Right ventricle myocardium superior (tissue), 1 donor: ENCODE data around the gene PPP2R2B. TPM values are rescaled to one million over a fixed set of nuclear protein-coding genes. Genes with fewer than 3 reads are reported as not detected.

Experiments
- ATAC-seq: fragments of 200-7000 bp; cut with Tn5 transposase; one replicate; pipeline ENCODE4 v1.9.1; 2020; ENCODE audit warnings: mild to moderate bottlenecking; ENCODE audit not compliant: poor library complexity
- DNase-seq: peaks from one replicate; pipeline ENCODE4 v3.0.0-alpha.2; 2020
- intact Hi-C: fragments of 100-400 bp; cut with DNase I; formaldehyde crosslinking; loops from one replicate; pipeline ENCODE4 v1.11.2; 2022
- total RNA-seq: library from RNA; stranded (reverse); fragmentation: NEBNext Ultra II Directional; extraction: Animal tissue kit (Norgen Biotek cat#: 25700); gene quantifications from one replicate; pipeline ENCODE4 v1.2.1, GENCODE V29; 2021
- donor health status: DM: no; HTN: yes; CAD: no; lungs with severe emphysema.

Gene PPP2R2B
- total RNA-seq, 1 donor from 2014 or later, result 0.19 TPM

DNA sequence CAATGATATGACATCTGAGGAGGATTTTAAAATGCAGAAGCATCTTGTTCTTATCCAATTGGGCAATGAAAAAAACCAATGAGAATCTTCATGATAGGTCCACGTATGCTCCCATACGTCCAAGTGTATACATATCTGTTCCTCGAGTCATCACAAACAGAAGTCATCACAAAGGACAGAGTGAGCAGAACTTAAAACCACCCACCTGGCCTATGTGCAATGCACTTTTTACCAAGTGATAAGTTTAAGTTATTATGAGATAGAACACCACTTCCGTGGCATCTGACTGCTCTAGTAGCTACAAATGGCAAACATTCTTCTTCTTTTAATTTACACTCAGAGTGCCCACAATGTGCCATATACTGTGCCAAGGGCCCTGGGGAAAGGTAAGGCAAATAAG lies 82.4 kb downstream of the PPP2R2B start:
- intact Hi-C loops, result no loop called here
- DNase-seq (no peak), ATAC-seq (no peak)

DNA sequence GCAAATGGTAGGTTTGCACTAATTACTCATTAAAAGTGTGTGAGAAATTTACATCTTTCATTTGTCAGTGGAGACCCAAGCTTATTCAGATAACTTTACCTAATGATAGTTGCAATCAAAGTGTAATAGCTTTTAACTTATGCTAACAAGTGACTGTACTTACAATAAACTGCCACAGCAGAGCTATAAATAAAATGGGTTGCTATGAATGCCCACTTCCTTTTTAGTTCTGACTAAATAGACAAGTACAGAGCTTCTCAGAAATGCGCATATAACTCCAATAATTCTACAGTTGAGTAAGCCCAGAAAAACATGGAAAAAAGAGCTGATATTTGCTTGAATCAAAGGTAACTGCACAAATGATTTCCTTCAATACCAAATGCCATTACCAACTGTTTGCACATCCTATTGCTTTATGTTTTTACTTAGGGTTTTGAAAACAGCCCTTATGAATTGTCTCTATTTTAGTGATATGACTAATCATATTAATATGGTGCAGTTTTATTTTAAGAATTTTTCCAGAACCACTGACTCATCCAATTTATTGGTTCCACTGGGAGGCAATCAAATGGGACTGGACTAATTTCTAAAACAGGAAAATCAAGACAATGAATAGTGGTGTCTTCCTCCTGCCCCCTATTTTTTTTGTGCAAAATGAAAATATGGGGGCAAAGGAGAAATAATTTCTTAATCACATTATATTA lies 84.1 kb downstream of the PPP2R2B start:
- intact Hi-C loops, result no loop called here
- DNase-seq (no peak), ATAC-seq (no peak)

DNA sequence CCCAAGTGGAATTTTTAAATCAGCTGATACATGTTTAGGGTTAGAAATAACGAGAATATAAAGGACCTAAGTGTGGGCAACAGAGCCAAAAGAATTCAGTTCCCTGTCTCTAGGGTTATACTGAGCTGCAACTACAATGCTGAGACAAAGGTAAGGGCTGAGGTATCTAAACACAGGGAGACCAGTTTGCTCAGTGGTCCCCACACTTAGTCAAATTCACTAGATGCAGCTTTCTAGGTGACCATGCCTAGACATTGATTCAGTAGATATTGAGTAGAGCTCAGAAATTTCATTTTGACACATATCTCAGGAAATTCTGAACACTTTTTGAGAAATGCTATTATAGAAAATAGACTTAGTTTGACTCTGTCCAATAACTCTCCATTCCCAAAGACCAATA lies 84.8 kb downstream of the PPP2R2B start:
- ATAC-seq (no peak), DNase-seq (no peak)
- intact Hi-C loops, result no loop called here

DNA sequence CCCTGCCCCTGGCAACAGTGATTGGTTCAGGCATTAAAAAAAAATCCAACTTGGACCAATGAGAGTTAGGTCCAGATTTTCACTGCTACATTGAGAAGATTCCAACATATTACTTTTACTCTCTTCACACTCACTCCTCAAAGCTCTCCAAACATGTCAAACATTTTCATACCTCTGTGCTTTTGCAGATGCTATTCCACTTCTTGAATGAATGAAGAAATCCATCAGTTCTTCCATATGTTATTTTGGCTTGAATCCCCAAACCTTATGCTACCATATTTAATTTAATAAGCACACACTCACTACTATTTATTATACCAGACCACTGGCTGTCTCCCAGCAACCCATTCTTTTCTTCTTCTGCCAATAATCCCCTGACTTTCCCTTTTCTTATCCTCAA lies 87.1 kb downstream of the PPP2R2B start:
- no peak for ATAC-seq
- intact Hi-C loops, result no loop called here
- DNase-seq, result no peak

DNA sequence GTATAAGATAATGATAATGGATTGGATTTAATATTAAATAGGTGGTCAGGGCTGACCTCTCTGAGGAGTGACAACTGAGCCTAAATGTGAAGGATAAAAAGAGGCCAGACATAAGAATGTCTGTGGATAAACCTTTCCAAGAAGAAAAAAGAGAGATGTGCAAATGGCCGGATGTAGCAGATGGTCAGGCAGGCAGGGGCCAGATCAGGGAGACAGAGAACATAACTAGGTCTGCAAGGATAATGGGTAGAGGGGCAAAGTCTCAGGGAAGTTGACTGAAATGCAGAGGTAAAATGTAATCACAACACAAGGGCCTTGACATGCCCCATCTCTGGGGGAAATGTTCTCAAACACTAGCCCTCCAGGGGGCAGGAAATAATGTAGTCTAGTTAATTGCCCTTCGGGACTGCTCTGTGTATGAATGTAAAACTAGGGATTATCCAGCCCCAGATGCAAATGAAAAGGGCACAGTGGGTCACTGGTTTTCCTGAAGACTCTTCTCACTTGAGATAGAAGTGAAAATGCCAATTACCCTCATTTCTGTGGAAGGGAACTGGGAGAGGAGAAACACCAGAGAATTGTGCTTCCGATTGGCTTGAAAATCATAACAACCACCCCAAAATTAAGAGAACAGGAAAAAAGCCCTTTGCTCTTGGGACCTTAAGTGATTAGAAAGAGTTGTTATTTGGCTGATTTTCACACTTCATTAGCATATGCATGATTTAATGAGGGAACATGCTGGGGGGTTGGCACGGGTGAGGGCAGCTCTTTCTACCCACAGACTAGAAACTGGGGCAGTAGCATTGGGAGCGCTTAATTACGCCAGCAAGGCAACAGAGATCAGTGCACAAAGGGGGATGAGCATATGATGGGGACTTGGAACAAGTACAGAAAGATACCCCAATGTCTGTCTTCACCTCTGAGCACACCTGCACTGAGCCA lies 88.6 kb downstream of the PPP2R2B start:
- intact Hi-C loops, result no loop called here
- no peak for ATAC-seq
- no peak for DNase-seq

DNA sequence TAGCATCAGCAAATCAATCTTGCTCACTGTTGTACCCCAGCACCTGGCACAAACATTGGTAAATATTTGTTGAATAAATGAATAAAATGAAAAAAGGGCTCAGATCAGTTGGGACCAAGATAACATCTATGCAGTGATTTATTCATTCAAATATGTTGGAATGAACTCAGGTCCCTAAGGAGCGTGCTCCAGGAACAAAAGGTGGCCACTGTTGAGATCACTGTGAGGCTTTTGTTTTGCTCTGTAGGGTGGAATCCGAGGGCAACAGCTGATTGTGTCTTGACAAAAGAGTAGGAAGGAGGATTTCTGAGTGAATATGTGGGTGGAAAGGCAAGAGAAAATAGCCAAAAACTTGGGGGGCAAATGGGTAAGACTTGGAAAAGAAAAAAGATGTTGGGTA lies 89.7 kb downstream of the PPP2R2B start:
- intact Hi-C loops, result no loop called here
- ATAC-seq, result no peak
- no peak for DNase-seq

DNA sequence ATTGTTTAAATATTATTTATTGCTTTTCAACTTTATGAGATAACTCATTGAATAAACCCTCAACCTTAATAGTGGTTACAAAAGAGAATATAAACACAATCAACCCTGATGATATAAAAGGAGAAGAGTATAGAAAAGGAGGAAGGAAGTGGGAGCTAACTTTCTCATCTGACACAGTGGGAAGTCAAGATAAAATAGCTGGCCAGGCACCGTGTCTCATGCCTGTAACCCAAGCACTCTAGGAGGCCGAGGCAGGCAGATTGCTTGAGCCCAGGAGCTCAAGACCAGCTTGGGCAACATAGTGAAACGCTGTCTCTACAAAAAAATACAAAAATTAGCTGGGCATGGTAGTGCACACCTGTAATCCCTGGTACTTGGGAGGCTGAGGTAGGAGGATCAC lies 93.5 kb downstream of the PPP2R2B start:
- intact Hi-C loops, result no loop called here
- ATAC-seq (no peak), DNase-seq (no peak)

DNA sequence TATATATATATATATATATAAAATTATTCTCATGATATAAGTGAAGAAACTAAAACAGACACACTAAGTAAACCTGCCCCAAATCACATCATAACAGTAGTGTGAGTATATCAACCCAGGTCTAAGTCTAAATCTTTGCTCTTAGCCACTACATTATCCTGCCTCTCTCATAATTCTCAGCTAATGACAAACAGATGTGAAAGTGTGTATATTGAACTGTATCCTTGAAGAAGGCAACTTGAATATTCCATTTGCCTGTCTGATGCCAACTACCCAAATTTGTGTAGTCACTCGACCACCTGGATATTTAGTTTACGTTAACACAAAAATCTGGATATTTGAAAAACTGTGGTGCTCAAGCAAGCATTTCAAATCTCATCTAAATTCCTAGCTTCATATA lies 97.4 kb downstream of the PPP2R2B start:
- intact Hi-C loops, result no loop called here
- ATAC-seq, result no peak
- no peak for DNase-seq

DNA sequence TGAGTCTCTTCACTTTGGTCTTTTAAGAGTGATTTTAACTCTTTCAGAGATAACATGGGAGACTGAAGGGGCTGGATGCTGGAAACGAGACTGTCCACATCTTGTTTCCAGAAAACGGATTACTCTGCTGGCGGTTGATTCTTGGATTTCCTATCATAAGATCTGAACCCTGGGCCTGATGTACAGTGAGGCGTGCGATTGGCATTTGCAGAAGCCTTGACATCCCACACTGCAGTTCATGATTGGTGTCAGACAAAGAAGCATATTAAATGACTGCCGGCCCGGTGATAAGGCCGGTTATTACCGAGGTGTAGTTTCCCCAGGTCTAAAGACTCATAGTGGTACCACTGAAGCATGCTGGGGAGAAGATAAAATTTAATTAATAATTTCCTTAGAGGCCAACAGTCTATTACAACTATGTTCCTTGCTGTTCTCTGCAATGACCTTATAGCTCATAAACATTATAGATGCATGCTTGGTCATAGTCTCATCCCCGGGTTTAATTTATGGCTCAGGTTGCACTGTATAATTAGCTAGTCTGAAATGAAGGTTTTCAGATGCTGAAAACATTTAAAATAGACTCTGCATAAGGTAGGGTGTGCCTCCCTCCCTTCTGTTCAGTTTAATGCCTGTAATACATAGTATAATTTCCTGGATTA lies 99.2 kb downstream of the PPP2R2B start:
- ATAC-seq (no peak), DNase-seq (no peak)
- intact Hi-C loops, result no loop called here

DNA sequence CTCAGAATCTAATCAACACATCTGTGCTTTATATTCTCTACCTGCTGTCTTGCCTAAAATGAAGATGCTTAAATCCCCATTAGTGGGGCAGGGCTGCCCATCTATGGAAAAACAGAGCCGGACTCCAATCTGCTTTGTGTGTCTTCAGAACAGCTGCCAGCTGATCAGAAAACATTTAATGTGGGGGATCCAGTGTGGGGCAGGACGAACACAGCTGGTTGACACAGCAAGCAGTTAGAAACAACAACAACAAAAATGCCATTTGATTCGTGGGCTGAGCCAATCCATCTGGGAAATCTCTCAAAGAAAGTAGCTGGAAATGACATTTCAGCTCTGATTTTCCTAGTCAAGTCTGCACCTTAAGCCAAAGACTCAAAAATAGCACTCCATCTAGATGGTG lies 99.8 kb downstream of the PPP2R2B start:
- intact Hi-C loops, result no loop called here
- no peak for ATAC-seq

DNA sequence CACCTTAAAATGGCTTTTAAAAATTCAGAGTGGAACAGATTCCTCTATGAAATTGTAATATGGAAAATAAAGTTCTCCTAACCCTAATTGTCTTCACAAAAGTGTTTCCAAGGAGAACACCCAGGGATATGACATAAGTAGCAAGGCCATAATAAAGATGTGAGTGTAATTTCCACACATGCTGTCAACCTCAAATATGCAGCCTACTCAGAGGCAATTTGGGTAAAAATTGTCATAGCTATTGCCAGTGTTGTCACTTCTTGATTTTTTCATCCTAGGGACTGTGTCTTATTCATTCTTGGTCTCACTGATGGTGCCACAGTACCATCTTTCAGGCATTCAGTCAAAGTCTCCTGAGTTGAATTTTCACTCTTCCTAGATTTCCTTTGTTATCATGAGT lies 100.3 kb downstream of the PPP2R2B start:
- ATAC-seq (no peak), DNase-seq (no peak)
- intact Hi-C loops, result no loop called here

More for the DNA sequence above, 99.8 kb downstream of the PPP2R2B start:
- DNase-seq, result no peak

DNA sequence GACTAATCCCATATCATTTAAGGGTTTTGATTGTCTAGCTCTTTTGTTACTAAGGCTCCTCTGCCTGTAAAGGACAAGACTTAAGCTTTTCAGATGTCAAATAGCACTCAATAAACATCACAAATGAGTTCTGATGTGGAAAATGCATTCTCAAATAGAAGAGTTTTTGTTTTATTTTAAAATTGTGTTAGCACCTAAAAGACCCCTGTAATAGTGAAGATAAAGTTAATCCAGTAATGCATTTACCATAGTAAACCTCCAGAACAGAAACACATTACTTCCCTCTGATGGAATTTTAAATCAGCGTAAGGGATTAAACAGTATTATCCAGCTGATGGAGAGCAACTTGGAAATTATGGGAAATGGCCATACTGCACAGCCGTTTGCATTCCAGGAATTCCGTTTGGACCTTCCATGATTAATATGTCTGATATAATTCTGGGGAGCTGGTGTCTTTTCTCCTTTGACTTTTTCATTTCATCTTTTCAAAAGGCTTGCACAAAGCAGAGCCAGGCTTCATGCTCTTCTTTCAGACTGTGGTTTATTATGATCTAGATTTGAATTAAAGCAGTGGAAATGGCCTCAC lies 105.6 kb downstream of the PPP2R2B start:
- DNase-seq (no peak), ATAC-seq (no peak)
- intact Hi-C loops, result no loop called here

DNA sequence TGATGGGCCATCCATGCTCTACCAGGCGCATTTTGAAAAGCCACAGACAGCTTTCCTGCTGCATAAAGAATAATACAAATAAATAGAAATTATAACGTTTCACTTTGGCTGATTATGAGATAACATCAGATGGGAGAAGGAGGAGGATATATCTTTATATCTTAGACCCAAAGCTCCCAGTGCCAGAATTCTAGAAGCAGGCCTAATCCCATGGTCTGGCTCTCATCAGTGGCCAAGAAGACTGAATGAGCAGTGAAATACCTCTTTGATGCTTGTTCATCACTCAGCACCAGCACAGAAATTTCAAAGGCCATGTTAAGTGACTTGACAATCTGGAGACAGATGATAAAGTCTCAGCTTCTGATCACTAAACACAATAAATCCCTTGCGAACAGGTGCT lies 107.6 kb downstream of the PPP2R2B start:
- DNase-seq (no peak), ATAC-seq (no peak)
- intact Hi-C loops, result no loop called here

DNA sequence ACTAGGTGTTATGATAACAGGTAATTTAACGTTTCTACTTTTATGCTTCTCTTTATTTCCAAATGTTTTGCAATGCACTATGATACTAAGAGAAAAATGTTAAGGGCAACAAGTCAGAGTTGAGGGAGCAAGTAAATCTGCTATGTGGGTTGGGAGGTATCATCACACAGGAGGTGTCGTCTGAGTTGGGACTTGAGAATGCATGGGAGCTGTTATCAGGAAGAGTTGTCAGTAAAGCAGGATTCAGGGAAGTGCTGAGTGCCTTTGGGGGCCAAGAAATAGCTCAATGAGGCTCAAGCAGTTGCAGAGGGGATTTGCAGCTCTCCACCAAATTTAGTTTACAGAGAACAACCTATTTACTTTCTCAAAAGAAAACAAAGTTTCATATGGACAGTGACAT lies 108.0 kb downstream of the PPP2R2B start:
- ATAC-seq, result no peak
- no peak for DNase-seq
- intact Hi-C loops, result no loop called here

DNA sequence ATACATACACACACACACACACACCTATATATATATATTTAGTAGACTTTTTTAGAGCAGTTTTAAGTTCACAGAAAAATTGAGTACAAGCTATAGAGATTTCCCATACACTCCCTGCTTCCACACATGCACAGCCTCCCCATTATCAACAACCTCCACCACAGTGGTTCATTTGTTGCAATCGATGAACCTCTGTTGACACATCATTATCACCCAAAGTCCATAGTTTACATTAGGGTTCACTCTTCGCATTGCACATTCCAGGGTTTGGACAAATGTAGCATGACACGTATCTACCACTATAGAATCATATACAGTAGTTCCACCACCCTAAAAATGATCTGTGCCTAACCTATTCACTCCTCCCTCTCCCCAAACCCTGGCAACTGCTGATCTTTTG lies 111.0 kb downstream of the PPP2R2B start:
- DNase-seq, result no peak
- intact Hi-C loops, result no loop called here
- no peak for ATAC-seq

DNA sequence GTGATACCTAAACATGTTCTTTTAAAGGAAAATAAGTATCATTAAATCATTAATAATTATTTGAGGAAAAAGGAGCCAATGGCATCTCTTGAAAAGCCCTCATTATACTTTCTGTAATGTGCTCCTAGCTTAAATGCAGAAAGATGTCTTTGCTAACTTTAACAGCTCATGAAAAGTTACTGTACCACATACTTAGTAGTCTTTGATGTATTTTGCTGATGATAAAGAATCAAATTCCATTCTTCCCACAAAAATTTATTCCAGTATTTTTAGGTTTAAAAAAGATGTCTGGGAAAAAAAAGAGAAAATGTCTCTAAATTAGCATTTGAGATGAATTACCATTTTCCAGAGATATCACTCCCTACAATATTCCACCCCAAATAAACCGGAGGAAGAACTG lies 112.5 kb downstream of the PPP2R2B start:
- intact Hi-C loops, result no loop called here

DNA sequence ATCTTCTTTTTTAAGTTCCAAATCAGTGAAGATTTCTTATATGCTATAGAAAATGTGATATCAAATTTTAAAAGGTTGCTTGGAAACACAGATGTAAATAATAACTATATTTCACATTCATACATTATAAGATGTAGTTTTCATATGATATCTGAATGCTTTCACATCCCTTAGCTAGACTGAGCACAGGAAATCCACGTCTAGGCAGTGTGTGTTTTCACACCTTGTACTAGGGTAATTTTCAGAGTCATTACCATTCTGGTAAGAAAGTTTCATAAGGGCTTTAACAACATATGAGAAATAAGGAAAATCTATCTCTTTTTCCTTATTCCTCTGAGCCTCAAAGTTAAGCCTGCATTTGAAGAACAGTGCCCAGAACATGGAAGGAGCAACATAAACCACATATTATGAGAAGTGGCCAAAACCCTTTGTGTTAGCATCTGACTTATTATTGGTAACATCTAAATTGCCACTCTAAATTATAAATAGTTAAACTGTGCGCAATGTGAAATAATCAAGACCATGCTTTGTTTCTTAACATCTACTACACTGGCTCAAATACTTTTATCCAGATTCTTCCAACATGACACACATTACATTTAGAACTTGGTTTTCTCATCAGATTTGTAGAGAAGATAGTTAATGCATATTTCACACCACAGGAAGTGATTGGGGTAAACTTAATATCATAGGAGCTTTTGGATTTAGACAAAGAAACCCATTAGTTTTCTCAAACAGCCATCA lies 113.3 kb downstream of the PPP2R2B start:
- ATAC-seq (no peak), DNase-seq (no peak)
- intact Hi-C loops, result no loop called here

More for the DNA sequence above, 112.5 kb downstream of the PPP2R2B start:
- ATAC-seq (no peak), DNase-seq (no peak)

DNA sequence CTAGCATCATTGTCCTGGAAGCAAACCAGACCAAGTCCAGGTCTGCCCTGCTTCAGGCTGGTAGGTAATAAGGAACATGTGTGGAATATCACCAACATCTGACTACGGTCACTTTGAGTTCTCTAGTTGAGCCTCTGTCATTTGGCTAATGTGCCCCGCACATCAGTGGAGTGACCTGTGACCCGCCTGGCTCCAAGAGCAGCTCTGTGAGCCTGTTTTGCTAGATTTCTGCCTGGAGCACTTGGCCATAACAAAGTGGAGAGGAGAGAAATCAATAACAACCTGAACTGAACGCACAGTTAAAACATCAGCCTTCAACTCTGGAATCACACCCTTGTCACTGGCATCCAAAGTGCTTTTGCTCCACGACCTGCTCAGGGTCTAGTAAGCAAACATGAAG lies 115.7 kb downstream of the PPP2R2B start:
- no peak for ATAC-seq
- DNase-seq, result no peak
- intact Hi-C loops, result no loop called here

DNA sequence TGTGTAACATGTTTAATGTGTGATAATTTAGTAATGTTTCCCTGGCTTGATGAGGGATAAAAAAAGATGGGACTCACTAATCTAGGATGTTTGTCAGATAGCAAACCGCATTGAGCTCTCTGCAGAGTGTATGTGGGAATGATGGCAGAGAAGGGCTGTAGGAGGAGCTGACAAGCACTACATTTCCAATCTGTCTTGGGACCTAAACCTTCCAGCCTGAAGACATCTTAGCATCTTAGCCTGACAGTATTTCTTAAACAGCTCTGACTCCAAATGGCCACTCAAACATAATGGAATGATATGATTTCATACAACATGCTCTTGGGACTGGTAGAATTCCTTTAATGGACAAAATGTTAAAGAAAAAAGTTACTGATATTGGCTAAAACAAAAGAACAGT lies 116.7 kb downstream of the PPP2R2B start:
- intact Hi-C loops, result no loop called here
- ATAC-seq, result no peak
- DNase-seq, result no peak
